Measurements from ENCODE around the gene MS4A13.

- TF ChIP-seq, protein P1, sequence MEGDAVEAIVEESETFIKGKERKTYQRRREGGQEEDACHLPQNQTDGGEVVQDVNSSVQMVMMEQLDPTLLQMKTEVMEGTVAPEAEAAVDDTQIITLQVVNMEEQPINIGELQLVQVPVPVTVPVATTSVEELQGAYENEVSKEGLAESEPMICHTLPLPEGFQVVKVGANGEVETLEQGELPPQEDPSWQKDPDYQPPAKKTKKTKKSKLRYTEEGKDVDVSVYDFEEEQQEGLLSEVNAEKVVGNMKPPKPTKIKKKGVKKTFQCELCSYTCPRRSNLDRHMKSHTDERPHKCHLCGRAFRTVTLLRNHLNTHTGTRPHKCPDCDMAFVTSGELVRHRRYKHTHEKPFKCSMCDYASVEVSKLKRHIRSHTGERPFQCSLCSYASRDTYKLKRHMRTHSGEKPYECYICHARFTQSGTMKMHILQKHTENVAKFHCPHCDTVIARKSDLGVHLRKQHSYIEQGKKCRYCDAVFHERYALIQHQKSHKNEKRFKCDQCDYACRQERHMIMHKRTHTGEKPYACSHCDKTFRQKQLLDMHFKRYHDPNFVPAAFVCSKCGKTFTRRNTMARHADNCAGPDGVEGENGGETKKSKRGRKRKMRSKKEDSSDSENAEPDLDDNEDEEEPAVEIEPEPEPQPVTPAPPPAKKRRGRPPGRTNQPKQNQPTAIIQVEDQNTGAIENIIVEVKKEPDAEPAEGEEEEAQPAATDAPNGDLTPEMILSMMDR (IDR thresholded peaks at IDR 0.05) = no peak
- TF ChIP-seq POLR2AphosphoS5 (IDR thresholded peaks at IDR 0.05) = no peak
- TF ChIP-seq POLR2A (IDR thresholded peaks at IDR 0.05) = no peak
- no peak for TF ChIP-seq EP300 (IDR thresholded peaks at IDR 0.05)
Observed at GRCh38 chr11:60493454-60493853, 21.7 kb upstream of the MS4A13 start.
